Ureter (tissue), 1 donor: Measurements from ENCODE around the gene TBC1D14. TPM values are rescaled to one million over a fixed set of nuclear protein-coding genes. Genes with fewer than 3 reads are reported as not detected.

Source experiments
- DNase-seq: peaks from one replicate; pipeline ENCODE4 v3.0.0-alpha.2; 2020; ENCODE audit warnings: low spot score
- total RNA-seq: library from RNA; stranded (reverse); gene quantifications from one replicate; pipeline ENCODE4 v1.2.4, GENCODE V29; 2023
- donor health status: DM: yes; HTN: yes; CAD: no.

The TBC1D14 gene
- total RNA-seq, 1 donor from 2014 or later: 44.8 TPM

GRCh38 chr4:6951880-6952381, 42.3 kb downstream of the TBC1D14 start:
- DNase-seq: no peak

- peak; percentile 79 for DNase-seq
Observed at GRCh38 chr4:6953751-6954380, 44.2 kb downstream of the TBC1D14 start.

- no peak for DNase-seq
Observed at GRCh38 chr4:6955261-6955911, 45.8 kb downstream of the TBC1D14 start.

GRCh38 chr4:6956087-6956433, 46.4 kb downstream of the TBC1D14 start:
- no peak for DNase-seq

- no peak for DNase-seq
Observed at GRCh38 chr4:6956434-6957147, 47.0 kb downstream of the TBC1D14 start.

GRCh38 chr4:6957148-6957520, 47.5 kb downstream of the TBC1D14 start:
- no peak for DNase-seq

GRCh38 chr4:6957994-6958393, 48.4 kb downstream of the TBC1D14 start:
- DNase-seq: no peak

GRCh38 chr4:6959261-6959660, 49.6 kb downstream of the TBC1D14 start:
- no peak for DNase-seq

GRCh38 chr4:6960154-6960553, 50.5 kb downstream of the TBC1D14 start:
- no peak for DNase-seq

- DNase-seq: no peak
Observed at GRCh38 chr4:6960628-6961412, 51.2 kb downstream of the TBC1D14 start.

- DNase-seq: no peak
Observed at GRCh38 chr4:6961496-6962210, 52.0 kb downstream of the TBC1D14 start.

- no peak for DNase-seq
Observed at GRCh38 chr4:6962211-6963041, 52.8 kb downstream of the TBC1D14 start.

GRCh38 chr4:6963139-6963611, 53.5 kb downstream of the TBC1D14 start:
- no peak for DNase-seq

GRCh38 chr4:6964858-6965257, 55.2 kb downstream of the TBC1D14 start:
- DNase-seq: no peak

GRCh38 chr4:6965329-6965728, 55.7 kb downstream of the TBC1D14 start:
- DNase-seq: no peak

- DNase-seq: no peak
Observed at GRCh38 chr4:6967846-6968340, 58.3 kb downstream of the TBC1D14 start.

GRCh38 chr4:6968496-6968895, 58.9 kb downstream of the TBC1D14 start:
- no peak for DNase-seq

- DNase-seq: no peak
Observed at GRCh38 chr4:6969826-6970800, 60.5 kb downstream of the TBC1D14 start.
